GM12878 (cell line): Measurements from ENCODE around the gene REEP5. TPM values are rescaled to one million over a fixed set of nuclear protein-coding genes. Genes with fewer than 3 reads are reported as not detected.

ENCODE experiments used
- ATAC-seq: fragments of 200-7000 bp; cut with Tn5 transposase; 3 replicates; pipeline ENCODE4 v1.9.1; 2020; ENCODE audit warnings: mild to moderate bottlenecking, moderate library complexity
- BruUV-seq: library from RNA; stranded (reverse); fragments of 400-500 nt; replicated peaks from 2 replicates; lab custom pipeline; 2021; lab: Mats Ljungman, UMichigan
- CTCF ChIA-PET: fragments of 300-600 bp; sonication (Branson Sonifier 250); formaldehyde crosslinking; extraction: SDS; loops from one replicate; lab custom pipeline; 2021; ENCODE audit warnings: inconsistent platforms; lab: Yijun Ruan, JAX
- POLR2A ChIA-PET: fragments of 350-600 bp; formaldehyde crosslinking; extraction: SDS; loops from one replicate; lab custom pipeline; 2021; ENCODE audit warnings: inconsistent platforms; lab: Charles Lee
- RAD21 ChIA-PET: fragments of 300-600 bp; sonication (Branson Sonifier 250); formaldehyde crosslinking; loops from one replicate; lab custom pipeline; 2023; ENCODE audit warnings: antibody characterized with exemption; ENCODE audit not compliant: unreplicated experiment; lab: Charles Lee
- SMC1A ChIA-PET: fragments of 300-600 bp; sonication (Branson Sonifier 250); formaldehyde crosslinking; loops from one replicate; lab custom pipeline; 2023; ENCODE audit not compliant: unreplicated experiment, uncharacterized antibody; lab: Charles Lee
- DNase-seq: peaks from one replicate; pipeline ENCODE4 v3.0.0-alpha.2; 2011; ENCODE audit warnings: low read depth, low spot score
- FAIRE-seq: peaks from 3 replicates; lab custom pipeline; 2011; peaks lifted over from hg19 to GRCh38; lab: Jason Lieb, UNC
- H2AFZ ChIP-seq: 2 replicates; pipeline ENCODE4 v1.6.0; 2011; ENCODE audit warnings: low read depth, low read length, control low read depth; ENCODE audit not compliant: control insufficient read depth
- H3K27ac ChIP-seq: 2 replicates; pipeline ENCODE4 v1.5.1; 2011; ENCODE audit warnings: control low read depth; ENCODE audit not compliant: control insufficient read depth, insufficient read depth
- H3K27me3 ChIP-seq, 2 experiments: replicated peaks in 1 of 2; 2 replicates each; pipeline versions ENCODE4 v1.6.0 to v1.6.1; 2011; ENCODE audit warnings: low read length in 1 of 2; ENCODE audit not compliant: control insufficient read depth in 2 of 2, insufficient read depth in 2 of 2
- H3K36me3 ChIP-seq, 2 experiments: 2 replicates each; pipeline ENCODE4 v1.5.1; 2011; ENCODE audit warnings: low read length in 1 of 2; ENCODE audit not compliant: control insufficient read depth in 2 of 2, insufficient read depth in 2 of 2
- H3K4me1 ChIP-seq: 2 replicates; pipeline ENCODE4 v1.6.1; 2011; ENCODE audit warnings: mild to moderate bottlenecking, low read length, moderate library complexity, mixed read lengths; ENCODE audit not compliant: control insufficient read depth, insufficient read depth
- H3K4me2 ChIP-seq: 2 replicates; pipeline ENCODE4 v1.6.0; 2011; ENCODE audit warnings: control low read depth; ENCODE audit not compliant: control insufficient read depth, insufficient read depth
- H3K4me3 ChIP-seq: fragments of 200-600 bp; sonication (generic); 2 replicates; pipeline ENCODE4 v1.5.1; 2016
- H3K79me2 ChIP-seq: 2 replicates; pipeline ENCODE4 v1.6.0; 2011; ENCODE audit warnings: low read length; ENCODE audit not compliant: control insufficient read depth, insufficient read depth
- H3K9ac ChIP-seq: 2 replicates; pipeline ENCODE4 v1.8.0; 2011; ENCODE audit warnings: low read length, control low read depth, mixed read lengths; ENCODE audit not compliant: control insufficient read depth, insufficient read depth
- H3K9me3 ChIP-seq: replicated peaks from 3 replicates; pipeline ENCODE4 v1.5.1; 2011; ENCODE audit warnings: mild to moderate bottlenecking, low read length; ENCODE audit not compliant: control insufficient read depth, insufficient read depth
- H4K20me1 ChIP-seq: 2 replicates; pipeline ENCODE4 v1.6.0; 2011; ENCODE audit not compliant: control insufficient read depth, insufficient read depth
- BCL11A ChIP-seq: IDR thresholded peaks from 2 replicates; pipeline ENCODE4 v1.6.1; 2011; ENCODE audit warnings: low read depth, low read length
- CEBPB ChIP-seq, 2 experiments: fragments of 150-350 bp in 1 of 2; IDR thresholded peaks; 2 replicates each; pipeline ENCODE4 v1.6.1; 2012 to 2014; ENCODE audit warnings: low read depth in 2 of 2, low read length in 2 of 2, borderline replicate concordance in 1 of 2, inconsistent platforms in 1 of 2
- EP300 ChIP-seq, 2 experiments: fragments of 150-350 bp in 1 of 2; IDR thresholded peaks; 2 replicates each; pipeline ENCODE4 v1.6.1; 2011 to 2012; ENCODE audit warnings: low read depth in 2 of 2, low read length in 2 of 2, borderline replicate concordance in 1 of 2, improper control_type of control experiment in 1 of 2, inconsistent platforms in 1 of 2; ENCODE audit not compliant: control insufficient read depth in 1 of 2
- FOS ChIP-seq: IDR thresholded peaks from 3 replicates; pipeline ENCODE4 v1.6.1; 2011; ENCODE audit warnings: borderline replicate concordance; ENCODE audit not compliant: insufficient read length; ENCODE audit errors: extremely low read depth
- LARP7 ChIP-seq: fragments of 450-650 bp; IDR thresholded peaks from 2 replicates; pipeline ENCODE4 v1.6.1; 2017; ENCODE audit warnings: mild to moderate bottlenecking
- PML ChIP-seq: IDR thresholded peaks from 2 replicates; pipeline ENCODE4 v1.6.1; 2012; ENCODE audit warnings: low read length, inconsistent platforms
- RUNX3 ChIP-seq: IDR thresholded peaks from 2 replicates; pipeline ENCODE4 v1.6.1; 2012; ENCODE audit warnings: low read length, inconsistent platforms
- SMARCA5 ChIP-seq: fragments of 450-650 bp; IDR thresholded peaks from 2 replicates; pipeline ENCODE4 v1.6.1; 2017; ENCODE audit warnings: mild to moderate bottlenecking
- STAT1 ChIP-seq: fragments of 450-650 bp; conservative IDR thresholded peaks from 2 replicates; pipeline ENCODE4 v1.6.1; 2014; ENCODE audit warnings: antibody characterized with exemption, mild to moderate bottlenecking
- SUPT20H ChIP-seq: IDR thresholded peaks from 2 replicates; pipeline ENCODE4 v1.6.1; 2011; ENCODE audit warnings: low read depth, mild to moderate bottlenecking, low read length, moderate library complexity, borderline replicate concordance; ENCODE audit not compliant: control insufficient read depth
- TARDBP ChIP-seq: IDR thresholded peaks from 2 replicates; pipeline ENCODE4 v1.6.1; 2016; ENCODE audit warnings: borderline replicate concordance
- TCF12 ChIP-seq: IDR thresholded peaks from 2 replicates; pipeline ENCODE4 v1.6.1; 2011; ENCODE audit warnings: low read depth, mild to moderate bottlenecking, low read length
- TCF7 ChIP-seq: IDR thresholded peaks from 2 replicates; pipeline ENCODE4 v1.6.1; 2014; ENCODE audit warnings: antibody characterized with exemption, borderline replicate concordance
- in situ Hi-C: fragments of 300-500 bp; cut with MboI; formaldehyde crosslinking; loops from 9 replicates; pipeline ENCODE4 v1.14.3; 2018; ENCODE audit warnings: mixed read lengths
- intact Hi-C: fragments of 100-400 bp; cut with micrococcal nuclease; formaldehyde crosslinking; loops from one replicate; pipeline ENCODE4 v1.14.2; 2022; ENCODE audit not compliant: unreplicated experiment
- polyA plus RNA-seq, 11 experiments: library from polyadenylated mRNA; depleted of rRNA in 4 of 11; unstranded in 6 of 11; stranded (reverse) in 5 of 11; fragments of >200 nt; fragmentation: Nextera tagmentation in 4 of 11; fragmentation: Illumina TruSeq in 1 of 11; extraction: Ambion mirVana in 4 of 11; extraction: Trizol in 1 of 11; gene quantifications; 1 replicate in 1 of 11; 2 replicates in 10 of 11; pipeline versions ENCODE4 v1.2.1 to v1.2.3, GENCODE V29; 2011 to 2016; ENCODE audit warnings: inconsistent platforms in 2 of 11, missing spikeins in 2 of 11, low read depth in 1 of 11
- total RNA-seq, 4 experiments: library from RNA; depleted of rRNA in 3 of 4; stranded (reverse); fragments of >200 nt in 3 of 4; fragmentation: Illumina TruSeq in 1 of 4; extraction: Trizol in 1 of 4; gene quantifications; 2 replicates each; pipeline versions ENCODE4 v1.2.1 to v1.2.3, GENCODE V29; 2013 to 2021
- TF ChIP-seq, protein P1 (sequence below): IDR thresholded peaks from 2 replicates; pipeline ENCODE4 v1.6.1; 2012; ENCODE audit warnings: mild to moderate bottlenecking, low read depth, low read length
- TF ChIP-seq, protein P2 (sequence below): fragments of 450-650 bp; IDR thresholded peaks from 2 replicates; pipeline ENCODE4 v1.6.1; 2017; ENCODE audit warnings: mild to moderate bottlenecking, moderate library complexity
- TF ChIP-seq, protein P3 (sequence below): fragments of 450-650 bp; IDR thresholded peaks from 2 replicates; pipeline ENCODE4 v1.6.1; 2017; ENCODE audit warnings: antibody characterized with exemption, mild to moderate bottlenecking, moderate library complexity

The REEP5 gene
- total and polyA plus RNA-seq, 10 of the 15 experiments (the other 5 are each of a cell fraction or from before 2014, with no cell fraction given) = 30.5 to 211 (median 113) TPM

DNA sequence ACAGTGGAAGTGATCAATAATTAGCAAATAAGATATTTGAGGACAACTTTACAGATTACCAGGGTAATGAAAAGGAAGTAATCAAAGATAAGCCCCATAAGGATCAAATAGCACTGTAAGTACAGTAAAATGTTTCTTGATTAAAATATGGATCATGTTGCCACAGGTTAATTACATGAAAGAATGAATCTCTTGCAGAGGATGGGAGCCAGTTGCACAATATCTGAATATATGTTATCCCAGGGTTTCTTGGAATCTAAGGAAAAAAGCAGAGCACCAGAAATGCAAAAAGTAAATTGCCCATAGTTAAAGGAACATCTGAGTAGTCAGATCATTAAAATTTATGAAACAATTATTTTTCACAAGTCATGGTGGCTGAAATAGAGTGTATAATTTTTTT lies 74.7 kb downstream of the REEP5 start:
- RAD21 ChIA-PET = no interaction called here
- H3K27ac ChIP-seq = no peak overlapping the region
- H3K9ac ChIP-seq = no peak overlapping the region
- no peaks in the 10 kb centered on the region for H3K79me2 ChIP-seq
- H3K4me3 ChIP-seq = no peak overlapping the region
- SMC1A ChIA-PET = no interaction called here
- no peak overlapping the region for H3K4me2 ChIP-seq
- FAIRE-seq (no peak), DNase-seq (no peak), ATAC-seq (no peak)
- no peaks in the 10 kb centered on the region for H4K20me1 ChIP-seq
- H3K27me3 ChIP-seq = no peaks in the 10 kb centered on the region
- no peaks in the 10 kb centered on the region; a peak in 1 of 4 replicates for H3K36me3 ChIP-seq
- no peak overlapping the region for H2AFZ ChIP-seq
- POLR2A ChIA-PET = no interaction called here
- BruUV-seq = no TSS peak
- CTCF ChIA-PET = no interaction called here
- intact Hi-C loops (loop anchor here (5.0 kb wide), 1 partner anchor 155 kb away; no protein-coding TSS in a partner anchor), in situ Hi-C loops (no loop called here)
- no peaks in the 10 kb centered on the region for H3K9me3 ChIP-seq
- no peaks in the 10 kb centered on the region for H3K4me1 ChIP-seq
- no peak for TF ChIP-seq LARP7
- TF ChIP-seq TCF7 = no peak
- no peak for TF ChIP-seq STAT1
- no peak for TF ChIP-seq SMARCA5
- no peak for TF ChIP-seq TCF12
- TF ChIP-seq PML = no peak
- TF ChIP-seq, protein P1, sequence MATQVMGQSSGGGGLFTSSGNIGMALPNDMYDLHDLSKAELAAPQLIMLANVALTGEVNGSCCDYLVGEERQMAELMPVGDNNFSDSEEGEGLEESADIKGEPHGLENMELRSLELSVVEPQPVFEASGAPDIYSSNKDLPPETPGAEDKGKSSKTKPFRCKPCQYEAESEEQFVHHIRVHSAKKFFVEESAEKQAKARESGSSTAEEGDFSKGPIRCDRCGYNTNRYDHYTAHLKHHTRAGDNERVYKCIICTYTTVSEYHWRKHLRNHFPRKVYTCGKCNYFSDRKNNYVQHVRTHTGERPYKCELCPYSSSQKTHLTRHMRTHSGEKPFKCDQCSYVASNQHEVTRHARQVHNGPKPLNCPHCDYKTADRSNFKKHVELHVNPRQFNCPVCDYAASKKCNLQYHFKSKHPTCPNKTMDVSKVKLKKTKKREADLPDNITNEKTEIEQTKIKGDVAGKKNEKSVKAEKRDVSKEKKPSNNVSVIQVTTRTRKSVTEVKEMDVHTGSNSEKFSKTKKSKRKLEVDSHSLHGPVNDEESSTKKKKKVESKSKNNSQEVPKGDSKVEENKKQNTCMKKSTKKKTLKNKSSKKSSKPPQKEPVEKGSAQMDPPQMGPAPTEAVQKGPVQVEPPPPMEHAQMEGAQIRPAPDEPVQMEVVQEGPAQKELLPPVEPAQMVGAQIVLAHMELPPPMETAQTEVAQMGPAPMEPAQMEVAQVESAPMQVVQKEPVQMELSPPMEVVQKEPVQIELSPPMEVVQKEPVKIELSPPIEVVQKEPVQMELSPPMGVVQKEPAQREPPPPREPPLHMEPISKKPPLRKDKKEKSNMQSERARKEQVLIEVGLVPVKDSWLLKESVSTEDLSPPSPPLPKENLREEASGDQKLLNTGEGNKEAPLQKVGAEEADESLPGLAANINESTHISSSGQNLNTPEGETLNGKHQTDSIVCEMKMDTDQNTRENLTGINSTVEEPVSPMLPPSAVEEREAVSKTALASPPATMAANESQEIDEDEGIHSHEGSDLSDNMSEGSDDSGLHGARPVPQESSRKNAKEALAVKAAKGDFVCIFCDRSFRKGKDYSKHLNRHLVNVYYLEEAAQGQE = no peak
- TF ChIP-seq, protein P2, sequence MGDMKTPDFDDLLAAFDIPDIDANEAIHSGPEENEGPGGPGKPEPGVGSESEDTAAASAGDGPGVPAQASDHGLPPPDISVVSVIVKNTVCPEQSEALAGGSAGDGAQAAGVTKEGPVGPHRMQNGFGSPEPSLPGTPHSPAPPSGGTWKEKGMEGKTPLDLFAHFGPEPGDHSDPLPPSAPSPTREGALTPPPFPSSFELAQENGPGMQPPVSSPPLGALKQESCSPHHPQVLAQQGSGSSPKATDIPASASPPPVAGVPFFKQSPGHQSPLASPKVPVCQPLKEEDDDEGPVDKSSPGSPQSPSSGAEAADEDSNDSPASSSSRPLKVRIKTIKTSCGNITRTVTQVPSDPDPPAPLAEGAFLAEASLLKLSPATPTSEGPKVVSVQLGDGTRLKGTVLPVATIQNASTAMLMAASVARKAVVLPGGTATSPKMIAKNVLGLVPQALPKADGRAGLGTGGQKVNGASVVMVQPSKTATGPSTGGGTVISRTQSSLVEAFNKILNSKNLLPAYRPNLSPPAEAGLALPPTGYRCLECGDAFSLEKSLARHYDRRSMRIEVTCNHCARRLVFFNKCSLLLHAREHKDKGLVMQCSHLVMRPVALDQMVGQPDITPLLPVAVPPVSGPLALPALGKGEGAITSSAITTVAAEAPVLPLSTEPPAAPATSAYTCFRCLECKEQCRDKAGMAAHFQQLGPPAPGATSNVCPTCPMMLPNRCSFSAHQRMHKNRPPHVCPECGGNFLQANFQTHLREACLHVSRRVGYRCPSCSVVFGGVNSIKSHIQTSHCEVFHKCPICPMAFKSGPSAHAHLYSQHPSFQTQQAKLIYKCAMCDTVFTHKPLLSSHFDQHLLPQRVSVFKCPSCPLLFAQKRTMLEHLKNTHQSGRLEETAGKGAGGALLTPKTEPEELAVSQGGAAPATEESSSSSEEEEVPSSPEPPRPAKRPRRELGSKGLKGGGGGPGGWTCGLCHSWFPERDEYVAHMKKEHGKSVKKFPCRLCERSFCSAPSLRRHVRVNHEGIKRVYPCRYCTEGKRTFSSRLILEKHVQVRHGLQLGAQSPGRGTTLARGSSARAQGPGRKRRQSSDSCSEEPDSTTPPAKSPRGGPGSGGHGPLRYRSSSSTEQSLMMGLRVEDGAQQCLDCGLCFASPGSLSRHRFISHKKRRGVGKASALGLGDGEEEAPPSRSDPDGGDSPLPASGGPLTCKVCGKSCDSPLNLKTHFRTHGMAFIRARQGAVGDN = no peak
- no peak for TF ChIP-seq TARDBP
- TF ChIP-seq BCL11A = no peak
- no peak for TF ChIP-seq SUPT20H
- no peak for TF ChIP-seq FOS
- TF ChIP-seq, protein P3, sequence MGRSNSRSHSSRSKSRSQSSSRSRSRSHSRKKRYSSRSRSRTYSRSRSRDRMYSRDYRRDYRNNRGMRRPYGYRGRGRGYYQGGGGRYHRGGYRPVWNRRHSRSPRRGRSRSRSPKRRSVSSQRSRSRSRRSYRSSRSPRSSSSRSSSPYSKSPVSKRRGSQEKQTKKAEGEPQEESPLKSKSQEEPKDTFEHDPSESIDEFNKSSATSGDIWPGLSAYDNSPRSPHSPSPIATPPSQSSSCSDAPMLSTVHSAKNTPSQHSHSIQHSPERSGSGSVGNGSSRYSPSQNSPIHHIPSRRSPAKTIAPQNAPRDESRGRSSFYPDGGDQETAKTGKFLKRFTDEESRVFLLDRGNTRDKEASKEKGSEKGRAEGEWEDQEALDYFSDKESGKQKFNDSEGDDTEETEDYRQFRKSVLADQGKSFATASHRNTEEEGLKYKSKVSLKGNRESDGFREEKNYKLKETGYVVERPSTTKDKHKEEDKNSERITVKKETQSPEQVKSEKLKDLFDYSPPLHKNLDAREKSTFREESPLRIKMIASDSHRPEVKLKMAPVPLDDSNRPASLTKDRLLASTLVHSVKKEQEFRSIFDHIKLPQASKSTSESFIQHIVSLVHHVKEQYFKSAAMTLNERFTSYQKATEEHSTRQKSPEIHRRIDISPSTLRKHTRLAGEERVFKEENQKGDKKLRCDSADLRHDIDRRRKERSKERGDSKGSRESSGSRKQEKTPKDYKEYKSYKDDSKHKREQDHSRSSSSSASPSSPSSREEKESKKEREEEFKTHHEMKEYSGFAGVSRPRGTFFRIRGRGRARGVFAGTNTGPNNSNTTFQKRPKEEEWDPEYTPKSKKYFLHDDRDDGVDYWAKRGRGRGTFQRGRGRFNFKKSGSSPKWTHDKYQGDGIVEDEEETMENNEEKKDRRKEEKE = no peak
- no peak for TF ChIP-seq CEBPB (IDR thresholded peaks at IDR 0.05; ENCODE audit: borderline replicate concordance in 1 of 2, low read depth in 2 of 2, low read length in 2 of 2)
- TF ChIP-seq RUNX3 = no peak
- no peak for TF ChIP-seq EP300 (IDR thresholded peaks at IDR 0.05; ENCODE audit: borderline replicate concordance in 1 of 2, control insufficient read depth in 1 of 2, low read depth in 2 of 2, low read length in 2 of 2)
